ENCODE data around the gene OR4C6.
A peak's percentile ranks its signal among the peaks of the same experiment; 100 is the strongest.

The OR4C6 gene

GRCh38 chr11:55661901-55662300, at the start of gene OR4C6:
Gene OR4C6 (plus strand): TSS chr11:55662201. CDS start chr11:55665167, 2,966 bp downstream.
- DNase-seq: no peak

- DNase-seq: no peak
Observed at GRCh38 chr11:55624531-55624930, 37.5 kb upstream of the OR4C6 start.

- no peak for DNase-seq
Observed at GRCh38 chr11:55634813-55635212, 27.2 kb upstream of the OR4C6 start, which contains the start of gene OR4P4. Gene OR4P4 (plus strand): TSS chr11:55635113.

GRCh38 chr11:55648027-55648426, 14.0 kb upstream of the OR4C6 start, which contains the start of gene OR4S2:
Gene OR4S2 (plus strand): TSS chr11:55648327. CDS start chr11:55650904, 2,577 bp downstream.
- no peak for DNase-seq

- DNase-seq: no peak
Observed at GRCh38 chr11:55652560-55652959, 9.4 kb upstream of the OR4C6 start.

- no peak for DNase-seq
Observed at GRCh38 chr11:55655096-55655495, 6.9 kb upstream of the OR4C6 start.

- no peak for DNase-seq
Observed at GRCh38 chr11:55658031-55658573, 3.9 kb upstream of the OR4C6 start.

- no peak for DNase-seq
Observed at GRCh38 chr11:55658608-55659007, 3.4 kb upstream of the OR4C6 start.

- DNase-seq: no peak
Observed at GRCh38 chr11:55669376-55669775, 7.4 kb downstream of the OR4C6 start.

GRCh38 chr11:55673860-55674259, 11.9 kb downstream of the OR4C6 start:
- no peak for DNase-seq

GRCh38 chr11:55697817-55698216, 35.8 kb downstream of the OR4C6 start:
- no peak for DNase-seq

- no peak for DNase-seq
Observed at GRCh38 chr11:55701429-55701828, 39.4 kb downstream of the OR4C6 start.

- peak; percentile 47 for DNase-seq
Observed at GRCh38 chr11:55707029-55707428, 45.0 kb downstream of the OR4C6 start.

GRCh38 chr11:55714982-55715888, 53.2 kb downstream of the OR4C6 start:
- DNase-seq: peak; percentile 20

Data from activated CD4-positive, alpha-beta T cell treated with anti-CD3 and anti-CD28 coated beads, Interleukin-2, Interleukin-6, amounts not matched to agents 100 ng/mL and 50 ng/mL, durations not matched to agents 16 hours and 8 hours (primary cell).